ENCODE data around the gene TMEM258. TPM values are rescaled to one million over a fixed set of nuclear protein-coding genes. Genes with fewer than 3 reads are reported as not detected.

Gene TMEM258
- total RNA-seq, 1 donor from 2014 or later = 166 TPM

DNA sequence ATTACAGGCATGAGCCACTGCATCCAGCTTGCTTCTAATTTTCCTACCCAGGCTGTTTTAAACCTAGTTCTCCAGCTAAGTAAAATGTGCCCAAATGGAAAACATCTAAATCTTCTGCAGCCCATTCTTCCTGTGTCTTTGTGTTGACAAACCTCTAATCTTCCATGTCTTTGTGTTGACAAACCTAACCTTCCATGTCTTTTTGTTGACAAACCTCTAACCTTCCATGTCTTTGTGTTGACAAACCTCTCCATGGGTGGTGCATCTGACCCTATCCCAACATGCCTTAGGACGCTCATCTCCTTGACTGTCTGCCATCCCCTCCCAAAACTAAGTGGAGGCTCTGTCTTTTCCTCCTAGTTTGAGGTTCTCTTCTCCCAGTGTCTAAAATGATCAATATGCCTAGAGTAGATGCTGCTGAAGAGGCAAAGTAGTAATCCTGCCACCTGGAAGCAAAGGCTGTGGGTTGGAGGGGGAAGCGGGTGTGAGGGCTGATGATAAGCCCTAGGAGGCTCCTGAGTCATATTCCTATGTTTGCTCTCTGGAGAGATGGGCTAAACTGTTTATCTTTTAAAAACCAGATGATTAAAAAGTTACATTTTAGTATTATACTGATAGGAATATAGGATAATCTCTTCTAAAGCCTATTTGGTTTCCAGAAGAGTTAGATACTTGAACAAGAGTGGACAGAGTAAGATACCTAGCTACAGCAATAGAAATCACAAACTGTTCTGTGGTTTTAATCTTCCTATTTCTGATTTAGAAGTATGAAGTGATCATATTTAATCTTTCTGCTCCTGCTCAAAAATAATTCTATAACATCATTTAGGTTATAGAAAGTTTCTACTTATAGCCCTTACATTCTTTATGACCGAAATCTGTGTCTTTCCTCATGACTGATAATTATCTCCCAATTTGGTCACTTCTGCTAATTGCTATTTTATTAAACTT is 8.2 kb upstream of the TMEM258 start:
- peaks cover 53% of the 10 kb centered on the region for H3K36me3 Mint-ChIP-seq (ENCODE audit: low read depth)
- intact Hi-C loops (cut with micrococcal nuclease) = no loop called here
- H3K27me3 Mint-ChIP-seq (ENCODE audit: insufficient read depth) = no peaks in the 10 kb centered on the region
- peaks cover 29% of the 10 kb centered on the region for H3K4me1 Mint-ChIP-seq (ENCODE audit: low read depth)
- peak overlapping the region; percentile 36 for H3K27ac Mint-ChIP-seq
- H3K9me3 Mint-ChIP-seq = no peaks in the 10 kb centered on the region
- no peak overlapping the region for H3K4me3 Mint-ChIP-seq
- no peak for DNase-seq (ENCODE audit: low spot score)

DNA sequence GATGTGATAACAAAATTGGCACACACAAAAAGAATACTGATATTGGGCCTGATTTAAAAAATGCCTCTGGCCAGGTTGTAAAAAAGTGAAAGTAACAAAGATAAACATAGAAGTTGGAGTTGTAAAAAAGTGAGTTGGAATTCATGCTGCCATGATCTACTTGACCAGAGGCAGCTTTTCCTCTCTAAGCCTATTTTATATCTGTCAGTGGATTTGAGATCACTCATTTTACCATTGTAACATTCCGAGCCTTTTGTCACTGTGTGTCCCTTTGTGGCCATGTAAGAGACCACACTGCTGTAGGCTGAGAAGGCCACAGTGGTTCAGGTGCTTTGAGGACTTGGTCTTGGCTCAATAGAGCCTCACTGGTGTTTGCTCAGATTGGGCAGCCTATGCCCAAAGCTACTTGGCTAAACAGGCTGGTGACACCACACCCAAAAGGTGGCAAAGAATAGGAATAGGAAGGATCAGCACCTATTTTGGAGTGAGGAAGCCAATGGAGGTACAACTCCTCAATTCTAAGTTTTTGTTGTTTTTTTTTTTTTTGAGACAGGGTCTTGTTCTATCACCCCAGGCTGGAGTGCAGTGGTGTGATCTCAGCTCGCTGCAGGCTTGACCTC is 7.4 kb upstream of the TMEM258 start:
- no peaks in the 10 kb centered on the region for H3K9me3 Mint-ChIP-seq
- H3K4me3 Mint-ChIP-seq = no peak overlapping the region
- peaks cover 53% of the 10 kb centered on the region for H3K36me3 Mint-ChIP-seq (ENCODE audit: low read depth)
- H3K27me3 Mint-ChIP-seq (ENCODE audit: insufficient read depth) = no peaks in the 10 kb centered on the region
- intact Hi-C loops (cut with micrococcal nuclease) = loop anchor here (5.0 kb wide), 1 partner anchor 168 kb away; the partner anchor contains the start of gene FTH1
- DNase-seq (ENCODE audit: low spot score) = no peak
- H3K27ac Mint-ChIP-seq = no peak overlapping the region
- H3K4me1 Mint-ChIP-seq (ENCODE audit: low read depth) = peaks cover 36% of the 10 kb centered on the region

DNA sequence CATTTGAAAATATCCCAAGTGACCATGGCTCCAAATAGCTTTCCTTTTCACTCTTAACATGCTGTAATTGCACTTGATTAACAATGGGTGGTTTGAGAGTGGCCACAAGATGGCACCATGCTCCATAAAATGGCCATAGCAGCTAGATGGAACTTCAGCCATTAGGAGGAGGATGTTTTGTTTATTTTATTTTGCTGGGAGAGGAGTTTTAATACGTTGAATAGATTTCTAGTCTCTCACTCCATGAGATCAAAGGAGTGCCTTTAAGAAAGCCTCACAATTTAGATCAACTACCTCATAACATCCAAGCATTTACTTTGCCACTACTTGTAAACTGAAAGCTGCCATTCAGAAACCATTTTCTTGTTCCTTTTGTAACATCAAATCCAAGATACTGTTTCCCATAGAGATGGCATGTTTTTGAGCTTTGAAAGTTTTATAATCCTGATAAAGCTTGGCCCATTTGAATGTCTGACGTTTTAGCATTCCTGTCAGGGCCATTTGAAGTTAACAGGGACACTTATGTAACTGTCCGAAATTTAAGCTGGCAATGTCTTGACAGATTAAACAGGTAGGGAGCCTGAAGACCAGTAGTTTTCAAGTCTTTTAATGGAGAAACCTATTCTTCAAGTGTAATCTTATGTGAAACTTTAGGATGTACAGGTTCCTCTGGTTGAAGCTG is 5.0 kb upstream of the TMEM258 start:
- Mint-ChIP-seq H3K9me3 (no peaks in the 10 kb centered on the region), H3K27me3 (ENCODE audit: insufficient read depth) (no peaks in the 10 kb centered on the region), H3K27ac (peak overlapping the region; percentile 62), H3K36me3 (ENCODE audit: low read depth) (peaks cover 39% of the 10 kb centered on the region), H3K4me1 (ENCODE audit: low read depth) (peaks cover 48% of the 10 kb centered on the region), H3K4me3 (peak overlapping the region; percentile 20)
- intact Hi-C loops (cut with micrococcal nuclease) = loop anchor here (1.0 to 5.0 kb wide), 7 partner anchors 18 to 311 kb away; partner anchors contain the start of gene FTH1
- peak; percentile 60 for DNase-seq (ENCODE audit: low spot score)

DNA sequence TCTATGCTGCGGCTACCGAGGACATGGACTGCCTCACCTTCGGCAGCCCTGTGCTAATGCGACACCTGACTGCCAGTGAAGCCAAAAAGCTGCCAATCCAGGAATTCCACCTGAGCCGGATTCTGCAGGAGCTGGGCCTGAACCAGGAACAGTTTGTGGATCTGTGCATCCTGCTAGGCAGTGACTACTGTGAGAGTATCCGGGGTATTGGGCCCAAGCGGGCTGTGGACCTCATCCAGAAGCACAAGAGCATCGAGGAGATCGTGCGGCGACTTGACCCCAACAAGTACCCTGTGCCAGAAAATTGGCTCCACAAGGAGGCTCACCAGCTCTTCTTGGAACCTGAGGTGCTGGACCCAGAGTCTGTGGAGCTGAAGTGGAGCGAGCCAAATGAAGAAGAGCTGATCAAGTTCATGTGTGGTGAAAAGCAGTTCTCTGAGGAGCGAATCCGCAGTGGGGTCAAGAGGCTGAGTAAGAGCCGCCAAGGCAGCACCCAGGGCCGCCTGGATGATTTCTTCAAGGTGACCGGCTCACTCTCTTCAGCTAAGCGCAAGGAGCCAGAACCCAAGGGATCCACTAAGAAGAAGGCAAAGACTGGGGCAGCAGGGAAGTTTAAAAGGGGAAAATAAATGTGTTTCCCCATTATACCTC is 3.6 kb upstream of the TMEM258 start:
- DNase-seq (ENCODE audit: low spot score) = no peak
- Mint-ChIP-seq H3K9me3 (no peaks in the 10 kb centered on the region), H3K27ac (peak overlapping the region; percentile 29), H3K4me1 (ENCODE audit: low read depth) (peaks cover 57% of the 10 kb centered on the region), H3K36me3 (ENCODE audit: low read depth) (peaks cover 41% of the 10 kb centered on the region), H3K27me3 (ENCODE audit: insufficient read depth) (no peaks in the 10 kb centered on the region), H3K4me3 (no peak overlapping the region)
- intact Hi-C loops (cut with micrococcal nuclease) = loop anchor here (5.0 kb wide), 1 partner anchor 171 kb away; the partner anchor contains the start of gene FTH1

DNA sequence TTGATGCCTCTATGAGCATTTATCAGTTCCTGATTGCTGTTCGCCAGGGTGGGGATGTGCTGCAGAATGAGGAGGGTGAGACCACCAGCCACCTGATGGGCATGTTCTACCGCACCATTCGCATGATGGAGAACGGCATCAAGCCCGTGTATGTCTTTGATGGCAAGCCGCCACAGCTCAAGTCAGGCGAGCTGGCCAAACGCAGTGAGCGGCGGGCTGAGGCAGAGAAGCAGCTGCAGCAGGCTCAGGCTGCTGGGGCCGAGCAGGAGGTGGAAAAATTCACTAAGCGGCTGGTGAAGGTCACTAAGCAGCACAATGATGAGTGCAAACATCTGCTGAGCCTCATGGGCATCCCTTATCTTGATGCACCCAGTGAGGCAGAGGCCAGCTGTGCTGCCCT is 3.1 kb upstream of the TMEM258 start:
- Mint-ChIP-seq H3K9me3 (no peaks in the 10 kb centered on the region), H3K36me3 (ENCODE audit: low read depth) (peaks cover 39% of the 10 kb centered on the region), H3K4me3 (peak overlapping the region; percentile 69), H3K27ac (no peak overlapping the region), H3K4me1 (ENCODE audit: low read depth) (peaks cover 57% of the 10 kb centered on the region), H3K27me3 (ENCODE audit: insufficient read depth) (no peaks in the 10 kb centered on the region)
- intact Hi-C loops (cut with micrococcal nuclease) = loop anchor here (5.0 kb wide), 1 partner anchor 172 kb away; the partner anchor contains the start of gene FTH1
- no peak for DNase-seq (ENCODE audit: low spot score)

DNA sequence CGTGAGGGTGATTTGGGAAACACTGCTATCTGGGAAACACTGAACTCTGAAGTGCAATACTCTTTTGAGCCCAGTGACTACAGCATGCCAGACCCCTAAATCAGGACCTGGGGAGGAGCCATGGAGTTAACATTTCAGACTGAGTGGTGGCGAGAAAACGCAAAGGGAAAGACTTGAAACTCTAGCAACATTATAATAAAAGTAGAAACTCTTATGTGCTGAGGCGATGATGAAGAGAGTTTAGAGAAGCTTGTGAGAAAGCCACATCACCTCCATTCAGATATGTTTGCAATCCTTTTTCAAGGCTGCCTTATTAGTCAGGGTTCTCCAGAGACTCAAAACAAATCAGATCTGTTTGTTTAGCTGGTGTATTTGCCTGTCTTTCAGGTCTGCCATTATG is 2.2 kb upstream of the TMEM258 start:
- Mint-ChIP-seq H3K27ac (no peak overlapping the region), H3K36me3 (ENCODE audit: low read depth) (peaks cover 44% of the 10 kb centered on the region), H3K4me1 (ENCODE audit: low read depth) (peaks cover 66% of the 10 kb centered on the region)

DNA sequence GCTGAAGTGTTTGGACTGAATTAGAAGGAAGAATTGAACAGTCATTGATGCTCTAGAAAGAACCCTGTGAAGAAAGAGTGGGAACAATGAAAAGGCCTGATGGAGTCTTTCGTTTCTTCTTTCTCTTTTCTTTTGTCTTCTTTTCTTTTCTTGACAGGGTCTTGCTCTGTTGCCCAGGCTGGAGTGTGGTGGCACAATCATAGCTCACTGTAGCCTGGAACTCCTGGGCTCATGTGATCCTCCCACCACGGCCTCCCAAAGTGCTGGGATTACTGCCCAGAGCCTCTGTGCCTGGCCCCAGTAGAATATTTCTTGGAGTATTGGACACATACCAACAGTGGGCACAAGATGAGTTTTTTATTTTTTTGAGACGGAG is 1.4 kb upstream of the TMEM258 start:
- Mint-ChIP-seq H3K4me1 (ENCODE audit: low read depth) (peaks cover 69% of the 10 kb centered on the region), H3K36me3 (ENCODE audit: low read depth) (peaks cover 44% of the 10 kb centered on the region)
- intact Hi-C loops (cut with micrococcal nuclease) = loop anchor here (2.0 to 5.0 kb wide), 3 partner anchors 42 to 362 kb away; partner anchors contain the start of genes FADS3, MYRF and SDHAF2

More for the DNA sequence above, 2.2 kb upstream of the TMEM258 start:
- H3K4me3 Mint-ChIP-seq = peak overlapping the region; percentile 69
- DNase-seq (ENCODE audit: low spot score) = no peak
- no peaks in the 10 kb centered on the region for H3K9me3 Mint-ChIP-seq
- intact Hi-C loops (cut with micrococcal nuclease) = loop anchor here (5.0 kb wide), 2 partner anchors 42 to 362 kb away; partner anchors contain the start of genes MYRF and SDHAF2
- H3K27me3 Mint-ChIP-seq (ENCODE audit: insufficient read depth) = no peaks in the 10 kb centered on the region

DNA sequence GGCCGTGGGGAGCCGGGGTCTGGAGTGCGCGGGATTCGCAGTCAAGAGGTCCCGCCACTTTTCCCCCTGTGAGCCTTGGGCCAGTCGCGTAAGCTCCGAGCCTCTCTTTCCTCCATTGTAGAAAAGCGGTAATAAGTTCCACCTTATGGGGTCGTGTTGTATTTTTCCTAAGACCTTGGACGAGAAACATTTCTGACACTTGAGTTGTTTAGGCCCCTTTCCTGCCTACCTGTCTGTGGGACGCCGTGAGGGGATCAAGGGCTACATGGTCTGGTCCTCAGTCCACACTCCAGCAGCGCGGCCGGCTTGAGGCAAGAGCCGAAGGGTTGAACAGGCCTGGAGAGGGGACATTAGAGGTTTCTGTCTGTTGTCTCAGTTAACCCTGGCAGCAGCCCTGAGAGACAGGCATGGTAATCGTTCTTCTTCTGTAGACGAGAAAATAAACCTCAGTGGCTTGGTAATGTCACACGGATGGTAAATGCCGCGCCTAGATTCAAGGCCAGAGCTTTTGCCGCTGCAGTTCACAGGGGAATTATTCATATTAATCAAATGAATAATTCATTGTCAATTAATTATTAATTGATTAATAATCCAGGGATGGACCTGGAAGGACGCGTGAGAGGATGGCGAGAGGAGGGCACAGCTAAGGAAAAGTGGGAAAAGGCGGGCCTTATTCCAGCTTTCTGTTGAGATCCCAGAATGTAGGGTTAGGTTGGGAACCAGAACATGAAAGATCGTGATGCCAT is 857 bp upstream of the TMEM258 start:
- Mint-ChIP-seq H3K27ac (peak overlapping the region; percentile 99), H3K4me3 (peak overlapping the region; percentile 96), H3K4me1 (ENCODE audit: low read depth) (peaks cover 65% of the 10 kb centered on the region), H3K36me3 (ENCODE audit: low read depth) (peaks cover 47% of the 10 kb centered on the region), H3K27me3 (ENCODE audit: insufficient read depth) (no peaks in the 10 kb centered on the region), H3K9me3 (no peaks in the 10 kb centered on the region)
- DNase-seq (ENCODE audit: low spot score) = no peak
- intact Hi-C loops (cut with micrococcal nuclease) = loop anchor here (2.0 to 5.0 kb wide), 3 partner anchors 41 to 361 kb away; partner anchors contain the start of genes FADS3, MYRF and SDHAF2

More for the DNA sequence above, 1.4 kb upstream of the TMEM258 start:
- H3K9me3 Mint-ChIP-seq = no peaks in the 10 kb centered on the region
- no peak for DNase-seq (ENCODE audit: low spot score)
- no peaks in the 10 kb centered on the region for H3K27me3 Mint-ChIP-seq (ENCODE audit: insufficient read depth)
- H3K4me3 Mint-ChIP-seq = peak overlapping the region; percentile 96
- H3K27ac Mint-ChIP-seq = peak overlapping the region; percentile 99

DNA sequence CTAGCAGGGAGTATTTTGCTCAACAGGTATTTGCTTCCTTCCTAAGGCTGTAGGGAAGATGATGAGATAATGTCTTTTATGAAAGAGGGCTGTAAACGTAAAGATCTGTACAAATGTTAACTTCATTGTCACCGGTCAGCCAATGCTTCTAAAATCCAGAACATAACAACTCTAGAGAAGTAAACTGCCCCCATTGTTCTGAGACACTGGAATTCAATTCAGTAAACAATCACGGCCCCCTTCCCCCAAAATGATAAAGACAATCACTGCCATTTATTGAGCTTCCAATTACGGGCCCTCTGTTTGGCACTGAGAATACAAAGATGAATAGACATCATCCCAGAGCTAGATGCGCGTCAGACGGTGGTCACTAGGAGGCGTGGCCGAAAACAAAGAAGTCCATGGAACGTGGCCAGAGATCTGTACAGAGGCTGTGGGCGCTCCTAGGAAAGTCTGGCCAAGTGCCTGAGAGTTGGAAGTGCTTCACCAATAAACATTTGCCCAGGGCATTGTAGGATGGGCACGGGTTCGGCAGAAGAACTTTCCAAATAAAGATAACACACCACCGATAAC is 576 bp downstream of the TMEM258 start:
- intact Hi-C loops (cut with micrococcal nuclease) = loop anchor here (1.0 to 5.0 kb wide), 11 partner anchors 23 to 431 kb away; partner anchors contain the start of genes CYB561A3, FADS3, MYRF and SDHAF2
- peaks cover 45% of the 10 kb centered on the region for H3K36me3 Mint-ChIP-seq (ENCODE audit: low read depth)
- peak overlapping the region; percentile 99 for H3K27ac Mint-ChIP-seq
- no peaks in the 10 kb centered on the region for H3K9me3 Mint-ChIP-seq
- no peaks in the 10 kb centered on the region for H3K27me3 Mint-ChIP-seq (ENCODE audit: insufficient read depth)
- peak; percentile 19 for DNase-seq (ENCODE audit: low spot score)
- H3K4me1 Mint-ChIP-seq (ENCODE audit: low read depth) = peaks cover 52% of the 10 kb centered on the region
- peak overlapping the region; percentile 96 for H3K4me3 Mint-ChIP-seq

DNA sequence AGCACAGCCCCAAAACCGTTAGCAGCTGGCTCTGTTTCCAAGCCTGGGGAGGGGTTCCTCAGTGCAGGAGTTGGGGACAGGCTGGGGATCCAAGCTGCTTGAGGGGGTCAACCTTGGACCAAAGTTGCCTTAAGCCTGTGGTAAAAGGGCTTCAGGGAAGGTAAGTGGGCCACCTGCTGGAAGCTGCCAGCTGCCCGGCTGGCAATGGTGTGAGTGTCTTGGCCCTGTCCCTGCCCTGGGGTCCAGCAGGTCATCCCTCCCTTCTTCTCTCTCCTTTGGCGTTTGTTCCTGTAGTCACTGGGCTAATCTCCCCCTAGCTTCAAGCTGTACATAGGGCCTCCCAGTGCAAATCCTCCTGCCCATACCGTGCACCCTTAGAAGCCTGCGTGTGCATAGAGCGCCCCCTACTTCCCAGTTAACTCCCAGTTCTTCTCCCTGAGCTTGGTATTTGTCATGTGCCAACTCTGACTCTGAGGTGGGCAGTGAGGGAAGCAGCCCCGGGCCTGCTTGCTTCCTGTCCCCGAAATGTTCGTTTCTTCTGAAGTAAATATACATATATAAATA is 4.4 kb downstream of the TMEM258 start:
- no peak for DNase-seq (ENCODE audit: low spot score)
- Mint-ChIP-seq H3K4me1 (ENCODE audit: low read depth) (peaks cover 21% of the 10 kb centered on the region), H3K36me3 (ENCODE audit: low read depth) (peaks cover 43% of the 10 kb centered on the region), H3K4me3 (no peak overlapping the region), H3K27ac (no peak overlapping the region), H3K9me3 (no peaks in the 10 kb centered on the region), H3K27me3 (ENCODE audit: insufficient read depth) (no peaks in the 10 kb centered on the region)
- intact Hi-C loops (cut with micrococcal nuclease) = no loop called here

DNA sequence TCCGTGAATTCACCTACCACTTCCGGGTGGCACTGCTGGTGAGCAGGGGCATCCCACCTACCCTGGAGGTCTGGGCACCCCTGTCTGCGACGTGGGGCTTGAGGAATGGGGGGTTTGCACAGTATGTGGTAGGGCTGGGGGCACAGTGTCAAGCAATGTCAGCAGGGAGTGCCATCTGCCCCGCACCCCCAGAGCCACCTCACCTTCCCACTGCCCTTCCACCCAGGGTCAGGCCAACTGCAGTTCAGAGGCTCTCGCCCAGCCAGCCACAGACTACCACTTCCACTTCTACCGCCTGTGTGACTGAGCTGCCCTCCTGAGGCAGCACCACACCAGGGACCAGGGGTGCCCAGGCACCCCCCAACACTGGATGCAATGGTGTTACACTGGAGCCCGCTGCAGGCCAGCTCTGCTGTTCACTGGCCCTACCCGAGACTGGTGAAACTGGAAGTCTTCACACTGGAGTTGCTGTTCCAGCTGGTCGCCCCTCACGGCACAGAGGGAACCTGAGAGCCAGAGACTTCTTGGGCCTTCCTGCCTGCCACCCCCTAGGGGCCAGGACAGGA is 6.5 kb downstream of the TMEM258 start:
- intact Hi-C loops (cut with micrococcal nuclease) = no loop called here
- H3K9me3 Mint-ChIP-seq = no peaks in the 10 kb centered on the region
- no peak for DNase-seq (ENCODE audit: low spot score)
- no peak overlapping the region for H3K27ac Mint-ChIP-seq
- H3K4me3 Mint-ChIP-seq = no peak overlapping the region
- no peaks in the 10 kb centered on the region for H3K27me3 Mint-ChIP-seq (ENCODE audit: insufficient read depth)
- H3K36me3 Mint-ChIP-seq (ENCODE audit: low read depth) = peaks cover 36% of the 10 kb centered on the region
- H3K4me1 Mint-ChIP-seq (ENCODE audit: low read depth) = peaks cover 13% of the 10 kb centered on the region

Data from activated T-helper 1 cell treated with anti-CD3 and anti-CD28 coated beads, Interleukin-12 subunit alpha, Interleukin-12 subunit beta, Interleukin-2, Interleukin-4 antibody, amounts not matched to agents 30 ng/mL and 10 ng/mL and 1 ng/mL, durations not matched to agents 14 hours and 24 hours and 36 hours (primary cell).